GM21360 (cell line): Measurements from ENCODE around the gene HBE1.

ENCODE experiments used
- ATAC-seq: cut with Tn5 transposase; IDR thresholded peaks from one replicate; pipeline ENCODE4 v1.9.1; 2021; ENCODE audit warnings: mild to moderate bottlenecking, moderate library complexity; ENCODE audit not compliant: unreplicated experiment

The HBE1 gene

GRCh38 chr11:5235364-5236095, 34.2 kb downstream of the HBE1 start:
- ATAC-seq = no peak

DNA sequence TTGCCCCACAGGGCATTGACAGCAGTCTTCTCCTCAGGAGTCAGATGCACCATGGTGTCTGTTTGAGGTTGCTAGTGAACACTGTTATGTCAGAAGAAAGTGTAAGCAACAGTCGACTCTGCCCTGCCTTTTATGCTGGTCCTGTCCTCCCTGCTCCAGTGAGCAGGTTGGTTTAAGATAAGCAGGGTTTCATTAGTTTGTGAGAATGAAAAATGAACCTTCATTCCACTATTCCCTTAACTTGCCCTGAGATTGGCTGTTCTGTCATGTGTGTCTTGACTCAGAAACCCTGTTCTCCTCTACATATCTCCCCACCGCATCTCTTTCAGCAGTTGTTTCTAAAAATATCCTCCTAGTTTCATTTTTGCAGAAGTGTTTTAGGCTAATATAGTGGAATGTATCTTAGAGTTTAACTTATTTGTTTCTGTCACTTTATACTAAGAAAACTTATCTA, 35.3 kb downstream of the HBE1 start, which contains the start of gene HBD:
HBD (minus strand) TSS at position 103 of the 454 bp plus-strand sequence; CDS start at position 53, 50 bp downstream.
- peak; percentile 86 for ATAC-seq

DNA sequence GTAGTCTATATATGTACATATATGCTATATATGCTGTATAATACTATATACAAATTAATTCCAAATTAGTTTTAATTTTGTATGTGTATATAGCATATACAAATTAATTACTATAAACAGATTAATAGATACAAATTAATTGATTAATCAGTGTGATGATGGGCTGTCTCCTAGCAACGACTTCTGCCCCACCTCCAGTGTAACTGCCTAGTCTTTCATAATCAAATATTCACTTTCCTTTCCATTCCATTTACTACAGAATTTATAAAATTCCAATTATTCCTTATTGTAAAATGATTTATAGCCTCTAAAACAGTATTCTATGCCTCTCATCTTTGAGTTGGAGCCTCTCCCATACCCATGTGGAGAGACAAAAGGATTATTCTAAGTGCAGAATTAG, 36.4 kb downstream of the HBE1 start:
- ATAC-seq = no peak

DNA sequence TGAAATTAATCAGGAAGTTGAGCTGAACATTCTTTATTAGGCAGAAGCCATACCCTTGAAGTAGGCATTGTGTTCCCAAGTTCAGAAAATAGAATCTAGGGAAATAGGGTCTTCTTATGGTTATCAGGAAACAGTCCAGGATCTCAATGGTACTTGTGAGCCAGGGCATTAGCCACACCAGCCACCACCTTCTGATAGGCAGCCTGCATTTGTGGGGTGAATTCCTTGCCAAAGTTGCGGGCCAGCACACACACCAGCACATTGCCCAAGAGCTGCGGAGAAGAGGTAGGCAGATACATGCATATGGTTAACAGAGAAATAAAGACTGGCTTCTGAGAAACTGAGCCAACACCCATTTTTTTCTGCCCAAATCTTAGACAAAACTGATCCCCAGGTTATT, 36.9 kb downstream of the HBE1 start:
- no peak for ATAC-seq

- ATAC-seq = no peak
Observed at GRCh38 chr11:5232176-5232575, 37.6 kb downstream of the HBE1 start.

DNA sequence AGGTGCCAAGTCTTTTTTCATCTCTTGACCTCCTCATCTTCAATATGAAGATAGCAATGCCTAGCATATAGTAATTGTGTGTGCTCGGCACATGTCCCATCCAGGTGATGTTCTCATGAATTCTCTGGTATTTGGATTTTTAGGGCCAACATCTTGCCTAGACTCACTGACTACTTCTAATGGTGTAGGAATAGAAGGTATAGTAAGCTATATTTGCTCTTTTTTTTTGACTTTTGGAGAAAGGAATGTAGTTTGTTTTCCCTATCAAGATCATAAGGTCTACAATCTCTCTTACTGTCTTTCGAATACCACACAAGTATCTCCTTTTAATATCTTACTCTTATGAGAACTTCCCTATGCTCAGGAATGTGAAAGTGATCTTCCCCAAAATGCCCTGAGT, 38.6 kb downstream of the HBE1 start:
- ATAC-seq = no peak

GRCh38 chr11:5230266-5230665, 39.5 kb downstream of the HBE1 start:
- no peak for ATAC-seq

- ATAC-seq = no peak
Observed at GRCh38 chr11:5229796-5230195, 39.9 kb downstream of the HBE1 start.

- no peak for ATAC-seq
Observed at GRCh38 chr11:5229356-5229755, 40.4 kb downstream of the HBE1 start.

- no peak for ATAC-seq
Observed at GRCh38 chr11:5228124-5228523, 41.6 kb downstream of the HBE1 start.

- no peak for ATAC-seq
Observed at GRCh38 chr11:5227681-5228080, 42.1 kb downstream of the HBE1 start.

DNA sequence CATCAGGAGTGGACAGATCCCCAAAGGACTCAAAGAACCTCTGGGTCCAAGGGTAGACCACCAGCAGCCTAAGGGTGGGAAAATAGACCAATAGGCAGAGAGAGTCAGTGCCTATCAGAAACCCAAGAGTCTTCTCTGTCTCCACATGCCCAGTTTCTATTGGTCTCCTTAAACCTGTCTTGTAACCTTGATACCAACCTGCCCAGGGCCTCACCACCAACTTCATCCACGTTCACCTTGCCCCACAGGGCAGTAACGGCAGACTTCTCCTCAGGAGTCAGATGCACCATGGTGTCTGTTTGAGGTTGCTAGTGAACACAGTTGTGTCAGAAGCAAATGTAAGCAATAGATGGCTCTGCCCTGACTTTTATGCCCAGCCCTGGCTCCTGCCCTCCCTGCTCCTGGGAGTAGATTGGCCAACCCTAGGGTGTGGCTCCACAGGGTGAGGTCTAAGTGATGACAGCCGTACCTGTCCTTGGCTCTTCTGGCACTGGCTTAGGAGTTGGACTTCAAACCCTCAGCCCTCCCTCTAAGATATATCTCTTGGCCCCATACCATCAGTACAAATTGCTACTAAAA, 42.9 kb downstream of the HBE1 start, which contains the start of gene HBB:
HBB (minus strand) TSS at position 340 of the 579 bp plus-strand sequence; CDS start at position 290, 50 bp downstream.
- ATAC-seq = no peak

DNA sequence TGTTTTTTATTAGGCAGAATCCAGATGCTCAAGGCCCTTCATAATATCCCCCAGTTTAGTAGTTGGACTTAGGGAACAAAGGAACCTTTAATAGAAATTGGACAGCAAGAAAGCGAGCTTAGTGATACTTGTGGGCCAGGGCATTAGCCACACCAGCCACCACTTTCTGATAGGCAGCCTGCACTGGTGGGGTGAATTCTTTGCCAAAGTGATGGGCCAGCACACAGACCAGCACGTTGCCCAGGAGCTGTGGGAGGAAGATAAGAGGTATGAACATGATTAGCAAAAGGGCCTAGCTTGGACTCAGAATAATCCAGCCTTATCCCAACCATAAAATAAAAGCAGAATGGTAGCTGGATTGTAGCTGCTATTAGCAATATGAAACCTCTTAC, 44.3 kb downstream of the HBE1 start:
- no peak for ATAC-seq

GRCh38 chr11:5224538-5225479, 44.9 kb downstream of the HBE1 start:
- ATAC-seq = no peak

- ATAC-seq = no peak
Observed at GRCh38 chr11:5223686-5224085, 46.1 kb downstream of the HBE1 start.

- ATAC-seq = no peak
Observed at GRCh38 chr11:5223146-5223545, 46.6 kb downstream of the HBE1 start.
